K562 (cell line): ENCODE measurements around the gene ZNF316. TPM values are rescaled to one million over a fixed set of nuclear protein-coding genes. Genes with fewer than 3 reads are reported as not detected.

ENCODE experiments used
- BRD9 ChIP-seq: fragments of 450-650 bp; IDR thresholded peaks from 2 replicates; pipeline ENCODE4 v1.6.1; 2018; ENCODE audit warnings: low read depth; ENCODE audit not compliant: partially characterized antibody
- CCNT2 ChIP-seq: IDR thresholded peaks from 2 replicates; pipeline ENCODE4 v1.6.1; 2011; ENCODE audit warnings: borderline replicate concordance, low read depth, mild to moderate bottlenecking, moderate library complexity, mixed read lengths, low read length; ENCODE audit not compliant: insufficient read length; ENCODE audit errors: extremely low read depth
- DEAF1 ChIP-seq: fragments of 450-650 bp; formaldehyde crosslinking; IDR thresholded peaks from 2 replicates; pipeline ENCODE4 v1.4.0; 2020; ENCODE audit warnings: mild to moderate bottlenecking, moderate library complexity
- ETV5 ChIP-seq: sonication (generic); formaldehyde crosslinking; IDR thresholded peaks from 2 replicates; pipeline ENCODE4 v1.4.0; 2020; ENCODE audit warnings: low read depth, mild to moderate bottlenecking, missing genetic modification reagents
- GMEB1 ChIP-seq: fragments of 250-450 bp; sonication (Bioruptor Pico); IDR thresholded peaks from 2 replicates; pipeline ENCODE4 v1.4.0; 2020; ENCODE audit warnings: mild to moderate bottlenecking
- HNRNPH1 ChIP-seq: fragments of 200-400 bp; formaldehyde crosslinking; optimal IDR thresholded peaks from 2 replicates; pipeline ENCODE3; 2017; ENCODE audit warnings: low read depth, mild to moderate bottlenecking, low read length, moderate library complexity
- KLF10 ChIP-seq: fragments of 250-450 bp; sonication (Bioruptor Pico); IDR thresholded peaks from 2 replicates; pipeline ENCODE4 v1.6.1; 2021; ENCODE audit warnings: matching md5 sums
- NCOA1 ChIP-seq: fragments of 450-650 bp; IDR thresholded peaks from 2 replicates; pipeline ENCODE4 v1.6.1; 2016; ENCODE audit warnings: low read depth
- NCOA2 ChIP-seq, 2 experiments: fragments of 450-650 bp; IDR thresholded peaks; 2 replicates each; pipeline ENCODE4 v1.6.1; 2018; ENCODE audit warnings: mild to moderate bottlenecking in 2 of 2, moderate library complexity in 1 of 2; ENCODE audit not compliant: partially characterized antibody in 2 of 2
- NFRKB ChIP-seq: fragments of 450-650 bp; IDR thresholded peaks from 2 replicates; pipeline ENCODE4 v1.6.1; 2016; ENCODE audit warnings: low read depth
- TFE3 ChIP-seq: fragments of 450-650 bp; formaldehyde crosslinking; IDR thresholded peaks from 2 replicates; pipeline ENCODE4 v1.4.0; 2020; ENCODE audit warnings: mild to moderate bottlenecking, mixed read lengths
- ZBTB11 ChIP-seq, 3 experiments: fragments of 200-800 bp in 1 of 3; fragments of 250-450 bp in 1 of 3; fragments of 450-650 bp in 1 of 3; sonication (Bioruptor Pico) in 1 of 3; sonication (Bioruptor generic) in 1 of 3; formaldehyde crosslinking in 1 of 3; IDR thresholded peaks; 2 replicates each; pipeline versions ENCODE4 v1.6.1 to v1.8.0; 2016 to 2022; ENCODE audit warnings: mild to moderate bottlenecking in 2 of 3, missing genetic modification characterization in 2 of 3, missing compliant biosample characterization in 1 of 3, moderate library complexity in 1 of 3
- ZNF384 ChIP-seq: IDR thresholded peaks from 2 replicates; pipeline ENCODE4 v1.6.1; 2012; ENCODE audit warnings: low read depth, low read length, improper control_type of control experiment
- ZNF57 ChIP-seq: fragments of 450-650 bp; formaldehyde crosslinking; IDR thresholded peaks from 2 replicates; pipeline ENCODE4 v1.4.0; 2020; ENCODE audit warnings: mild to moderate bottlenecking, moderate library complexity
- ZNF644 ChIP-seq: fragments of 200-800 bp; sonication (Bioruptor generic); IDR thresholded peaks from 2 replicates; pipeline ENCODE4 v1.6.1; 2016; ENCODE audit warnings: low read depth, missing genetic modification characterization, missing compliant biosample characterization
- polyA plus RNA-seq, 8 experiments: library from polyadenylated mRNA; depleted of rRNA in 4 of 8; stranded (reverse) in 5 of 8; unstranded in 3 of 8; fragments of >200 nt; fragmentation: Nextera tagmentation in 2 of 8; fragmentation: Illumina TruSeq in 1 of 8; extraction: Ambion mirVana in 2 of 8; extraction: Trizol in 1 of 8; gene quantifications; 2 replicates each; pipeline versions ENCODE4 v1.2.1 to v1.2.3, GENCODE V29; 2011 to 2014; ENCODE audit warnings: inconsistent platforms in 1 of 8, missing spikeins in 1 of 8
- total RNA-seq, 7 experiments: library from RNA; depleted of rRNA in 6 of 7; stranded (reverse); fragments of >200 nt in 6 of 7; fragmentation: Illumina TruSeq in 2 of 7; extraction: Trizol in 2 of 7; gene quantifications; 2 replicates each; pipeline versions ENCODE4 v1.2.1 to v1.2.3, GENCODE V29; 2011 to 2021; ENCODE audit warnings: low replicate concordance in 1 of 7

The ZNF316 gene
- total and polyA plus RNA-seq, 9 of the 15 experiments (the other 6 are each of a cell fraction or from before 2014, with no cell fraction given): 0.10 to 34.0 (median 8.6) TPM

- TF ChIP-seq HNRNPH1 (no peak), CCNT2 (peak; percentile 65), ZNF644 (no peak), ZNF384 (no peak), ZNF57 (CRISPR knock-in tag) (no peak), KLF10 (CRISPR knock-in tag) (no peak), ETV5 (peak; percentile 41; the same call in 1 of the 2 replicates), NCOA1 (no peak), GMEB1 (CRISPR knock-in tag) (no peak), TFE3 (CRISPR knock-in tag) (no peak), NFRKB (no peak), BRD9 (no peak), NCOA2 (IDR thresholded peaks at IDR 0.05; ENCODE audit: partially characterized antibody in 2 of 2) (no peak), DEAF1 (CRISPR knock-in tag) (no peak), ZBTB11 (CRISPR knock-in tag; IDR thresholded peaks at IDR 0.05) (no peak; a peak in 1 of 6 replicates)
These were observed 569 bp downstream of the ZNF316 start (continued) for GRCh38 chr7:6637544-6638229.
